Camera-type eye (tissue), 1 donor: ENCODE results near the gene RP9. TPM values are rescaled to one million over a fixed set of nuclear protein-coding genes. Genes with fewer than 3 reads are reported as not detected.

Experiments
- total RNA-seq: library from RNA; depleted of rRNA; stranded (reverse); fragments of >200 nt; gene quantifications from one replicate; pipeline ENCODE4 v1.2.3, GENCODE V29; 2014

RP9 gene
- total RNA-seq, result 14.3 TPM

DNA sequence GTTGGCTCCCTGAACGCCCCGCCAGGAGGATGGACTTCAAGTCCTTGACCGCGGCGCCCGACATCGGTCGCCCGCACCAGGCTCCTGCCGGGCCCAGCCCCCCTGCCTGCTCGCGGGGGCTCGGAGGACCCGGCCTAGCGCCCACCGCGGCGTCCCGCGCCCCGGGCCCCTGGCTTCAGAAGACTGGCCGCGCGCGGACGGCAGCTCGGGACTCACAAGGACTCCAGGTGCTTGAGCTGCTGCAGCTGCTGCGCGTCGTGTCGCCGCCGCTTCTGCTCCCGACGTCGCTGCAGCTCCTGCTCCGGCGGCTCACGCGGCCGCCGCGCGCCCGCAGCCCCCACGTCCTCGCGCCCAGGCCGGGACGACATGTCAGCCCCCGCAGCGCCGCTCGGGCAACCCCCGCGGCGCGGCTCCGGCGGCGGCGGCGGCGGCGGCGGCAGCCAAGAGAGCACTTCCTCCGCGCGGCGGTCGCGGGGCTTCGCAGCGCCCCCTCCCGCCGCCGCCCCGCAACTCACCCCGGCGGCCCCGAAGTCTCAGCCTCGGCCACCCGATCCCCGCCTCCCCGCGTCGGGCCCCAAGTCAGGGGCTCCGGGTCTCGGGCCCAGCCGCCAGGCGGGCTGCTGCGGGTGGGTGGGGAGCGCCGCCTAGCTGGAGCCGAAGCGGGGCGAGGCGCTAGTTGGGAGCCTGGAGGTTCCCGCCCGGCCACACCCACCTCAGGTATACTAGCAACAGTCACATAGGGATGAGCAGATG lies at the start of gene RP9:
TSS of gene RP9 (minus strand) at position 400 of the 753 bp plus-strand sequence. CDS start at position 368, 32 bp downstream.

DNA sequence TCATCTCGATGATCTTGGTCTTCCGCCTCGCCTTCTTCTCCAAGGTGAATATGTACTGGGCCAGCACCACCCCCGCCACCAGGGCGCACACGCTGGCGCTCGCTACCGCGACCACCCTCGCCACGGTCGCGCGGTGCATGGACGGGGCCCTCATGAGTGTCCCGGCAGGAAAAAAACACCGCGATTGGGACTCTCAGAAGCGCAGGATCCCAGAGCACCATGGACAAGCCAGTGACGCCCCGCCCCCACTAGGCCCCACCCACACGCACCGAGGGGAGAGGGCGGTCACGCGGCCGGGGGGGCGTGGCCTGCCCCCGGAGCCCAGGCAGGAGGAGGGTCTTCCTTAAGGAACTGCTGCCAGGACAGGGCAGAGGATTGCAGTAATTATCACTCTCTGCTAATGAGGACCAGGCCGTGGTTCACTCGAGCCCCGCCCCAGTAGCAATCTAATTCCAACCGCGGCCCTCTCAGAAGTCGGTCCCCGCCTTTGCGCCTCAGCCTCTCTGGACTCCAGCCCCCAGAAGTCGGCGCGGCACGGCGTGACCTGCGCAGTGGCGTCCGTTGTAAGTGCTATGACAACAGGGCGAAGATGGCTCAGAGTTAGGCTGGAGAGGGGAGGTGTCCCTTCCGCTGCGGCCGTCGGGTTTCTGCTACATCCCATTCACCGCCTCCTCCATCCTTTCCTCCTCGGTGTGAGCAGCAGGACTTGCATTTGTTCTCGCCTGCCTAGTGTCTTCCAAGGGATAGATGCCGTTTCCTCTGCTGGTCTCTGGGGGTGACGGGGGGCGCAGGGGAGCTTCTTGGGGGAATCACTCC lies 20.0 kb upstream of the RP9 start, which contains the start of gene BBS9:
TSS of gene BBS9 (plus strand) at position 575 of the 816 bp plus-strand sequence. CDS start 16,689 bp downstream, outside the sequence.

GRCh38 chr7:33062023-33062781 lies 47.0 kb downstream of the RP9 start, which contains the start of gene NT5C3A:
Gene NT5C3A, minus strand, starts transcription at chr7:33062776. Its CDS starts 71 bp downstream, at chr7:33062705.

Other genes starting within 250 kb of the RP9 start
- gene KBTBD2, start 217.6 kb downstream of the RP9 start, total RNA-seq, result 89.7 TPM
- 134 TPM for gene FKBP9, start 152.0 kb downstream of the RP9 start, total RNA-seq
- gene NT5C3A, start 46.6 kb downstream of the RP9 start, total RNA-seq, result 53.8 TPM
- gene BBS9, start 20.2 kb upstream of the RP9 start, total RNA-seq, result 98.9 TPM